Astrocyte (in vitro differentiated cells and primary cell): Measurements from ENCODE around the gene SUGP2.

Experiments used
- EZH2 ChIP-seq: IDR thresholded peaks from 2 replicates; pipeline ENCODE4 v1.6.1; 2012; ENCODE audit warnings: mild to moderate bottlenecking, low read length, inconsistent platforms; ENCODE audit not compliant: insufficient read depth
- TF ChIP-seq, protein P1 (sequence below): IDR thresholded peaks from 2 replicates; pipeline ENCODE4 v1.5.1; 2011; ENCODE audit warnings: low read depth, mild to moderate bottlenecking, inconsistent platforms, low read length, moderate library complexity; ENCODE audit not compliant: insufficient read depth

DNA sequence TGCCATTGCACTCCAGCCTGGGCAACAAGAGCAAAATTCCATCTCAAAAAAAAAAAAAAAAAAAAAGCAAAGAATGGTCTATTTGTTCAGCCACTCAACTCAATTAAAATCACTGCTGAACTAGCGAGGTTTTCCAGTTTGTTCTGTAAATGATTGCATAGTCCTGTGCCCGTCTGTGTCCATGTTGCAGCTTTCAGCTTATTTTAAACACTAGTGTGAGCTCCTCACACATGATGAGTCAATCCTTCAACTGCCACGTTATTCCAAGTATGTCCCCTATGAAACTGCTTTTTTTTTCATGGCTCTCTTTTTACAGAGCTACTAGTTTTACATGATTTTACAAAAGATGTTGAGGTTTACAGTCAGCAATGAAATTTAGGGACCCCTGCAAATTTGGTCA lies 12.2 kb downstream of the SUGP2 start:
- TF ChIP-seq, protein P1, sequence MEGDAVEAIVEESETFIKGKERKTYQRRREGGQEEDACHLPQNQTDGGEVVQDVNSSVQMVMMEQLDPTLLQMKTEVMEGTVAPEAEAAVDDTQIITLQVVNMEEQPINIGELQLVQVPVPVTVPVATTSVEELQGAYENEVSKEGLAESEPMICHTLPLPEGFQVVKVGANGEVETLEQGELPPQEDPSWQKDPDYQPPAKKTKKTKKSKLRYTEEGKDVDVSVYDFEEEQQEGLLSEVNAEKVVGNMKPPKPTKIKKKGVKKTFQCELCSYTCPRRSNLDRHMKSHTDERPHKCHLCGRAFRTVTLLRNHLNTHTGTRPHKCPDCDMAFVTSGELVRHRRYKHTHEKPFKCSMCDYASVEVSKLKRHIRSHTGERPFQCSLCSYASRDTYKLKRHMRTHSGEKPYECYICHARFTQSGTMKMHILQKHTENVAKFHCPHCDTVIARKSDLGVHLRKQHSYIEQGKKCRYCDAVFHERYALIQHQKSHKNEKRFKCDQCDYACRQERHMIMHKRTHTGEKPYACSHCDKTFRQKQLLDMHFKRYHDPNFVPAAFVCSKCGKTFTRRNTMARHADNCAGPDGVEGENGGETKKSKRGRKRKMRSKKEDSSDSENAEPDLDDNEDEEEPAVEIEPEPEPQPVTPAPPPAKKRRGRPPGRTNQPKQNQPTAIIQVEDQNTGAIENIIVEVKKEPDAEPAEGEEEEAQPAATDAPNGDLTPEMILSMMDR, result no peak
- TF ChIP-seq EZH2, result no peak
